A549 (cell line): ENCODE measurements around the gene COL4A5. TPM values are rescaled to one million over a fixed set of nuclear protein-coding genes. Genes with fewer than 3 reads are reported as not detected.
"Not testable (repeated sequence)": the region's sequence is repeated elsewhere in the genome, so short reads cannot be mapped to it uniquely, and the experiment has no call there.

Experiments used
- ATAC-seq, 2 experiments: fragments of 200-7000 bp in 1 of 2; fragments of >200 bp in 1 of 2; cut with Nextera tagmentation in 1 of 2; cut with Tn5 transposase in 1 of 2; 3 replicates each; pipeline versions ENCODE4 v1.8.0 to v1.9.1; 2018 to 2020; ENCODE audit warnings: mild to moderate bottlenecking in 1 of 2, moderate library complexity in 1 of 2
- CTCF ChIA-PET: fragments of 300-600 bp; sonication (Branson Sonifier 250); formaldehyde crosslinking; extraction: SDS; loops from one replicate; lab custom pipeline; 2021; ENCODE audit warnings: antibody characterized with exemption, inconsistent platforms; lab: Yijun Ruan, JAX
- POLR2A ChIA-PET: fragments of 350-600 bp; formaldehyde crosslinking; extraction: SDS; loops from one replicate; lab custom pipeline; 2021; ENCODE audit warnings: antibody characterized with exemption, inconsistent platforms; lab: Yijun Ruan, JAX
- DNase-seq, 2 experiments: peaks; one replicate each; pipeline versions ENCODE4 v3.0.0 to v3.0.0-alpha.2; 2011 to 2016; ENCODE audit warnings: low read depth in 1 of 2, low spot score in 1 of 2
- FAIRE-seq: peaks from 2 replicates; lab custom pipeline; 2011; peaks lifted over from hg19 to GRCh38; lab: Jason Lieb, UNC
- H3K27ac ChIP-seq, 2 experiments: fragments of >200 bp; sonication (Bioruptor Twin); formaldehyde crosslinking; 3 replicates each; pipeline ENCODE4 v1.5.1; 2016 to 2017
- H3K4me1 ChIP-seq: fragments of >200 bp; sonication (Bioruptor Twin); formaldehyde crosslinking; 3 replicates; pipeline ENCODE4 v1.6.1; 2016
- H3K4me2 ChIP-seq: fragments of >200 bp; sonication (Bioruptor Twin); formaldehyde crosslinking; 3 replicates; pipeline ENCODE4 v1.6.1; 2016
- H3K4me3 ChIP-seq: fragments of >200 bp; sonication (Bioruptor Twin); formaldehyde crosslinking; 3 replicates; pipeline ENCODE4 v1.5.1; 2016
- H3K9me3 ChIP-seq: fragments of >200 bp; sonication (Bioruptor Twin); formaldehyde crosslinking; 3 replicates; pipeline ENCODE4 v1.6.1; 2016
- BCL3 ChIP-seq: fragments of >200 bp; sonication (Bioruptor Twin); formaldehyde crosslinking; IDR thresholded peaks from 3 replicates; pipeline ENCODE4 v1.6.1; 2016
- BHLHE40 ChIP-seq: IDR thresholded peaks from 2 replicates; pipeline ENCODE4 v1.6.1; 2012; ENCODE audit warnings: low read depth, low read length, inconsistent platforms
- E2F6 ChIP-seq: IDR thresholded peaks from 2 replicates; pipeline ENCODE4 v1.6.1; 2012; ENCODE audit warnings: low read depth, borderline replicate concordance
- FOSL2 ChIP-seq, 2 experiments: fragments of 450-650 bp in 1 of 2; fragments of >200 bp in 1 of 2; sonication (Bioruptor Twin) in 1 of 2; formaldehyde crosslinking; IDR thresholded peaks; 2 replicates each; pipeline versions ENCODE4 v1.5.0 to v1.6.1; 2016 to 2020; ENCODE audit warnings: mild to moderate bottlenecking in 1 of 2, moderate library complexity in 1 of 2
- GATA3 ChIP-seq: IDR thresholded peaks from 2 replicates; pipeline ENCODE4 v1.6.1; 2012; ENCODE audit warnings: borderline replicate concordance
- HMGXB4 ChIP-seq: fragments of 250-450 bp; sonication (Bioruptor Pico); IDR thresholded peaks from 2 replicates; pipeline ENCODE4 v1.5.0; 2021; ENCODE audit warnings: mild to moderate bottlenecking, moderate library complexity, borderline replicate concordance
- HOXB13 ChIP-seq: fragments of 250-450 bp; sonication (Bioruptor Pico); IDR thresholded peaks from 2 replicates; pipeline ENCODE4 v1.5.0; 2020; ENCODE audit warnings: low read depth, mild to moderate bottlenecking, moderate library complexity
- JUN ChIP-seq, 2 experiments: fragments of >200 bp; sonication (Bioruptor Twin); formaldehyde crosslinking; IDR thresholded peaks; 2 replicates in 1 of 2; 3 replicates in 1 of 2; pipeline ENCODE4 v1.6.1; 2016 to 2017
- JUNB ChIP-seq: fragments of >200 bp; sonication (Bioruptor Twin); formaldehyde crosslinking; IDR thresholded peaks from 2 replicates; pipeline ENCODE4 v1.6.1; 2016
- MAFK ChIP-seq: fragments of 450-650 bp; IDR thresholded peaks from 2 replicates; pipeline ENCODE4 v1.6.1; 2014; ENCODE audit not compliant: partially characterized antibody
- MAX ChIP-seq: IDR thresholded peaks from 2 replicates; pipeline ENCODE4 v1.6.1; 2012
- NFE2L2 ChIP-seq: fragments of 150-350 bp; conservative IDR thresholded peaks from 2 replicates; pipeline ENCODE4 v1.6.1; 2014; ENCODE audit warnings: low read length
- PHF8 ChIP-seq: fragments of 200-600 bp; sonication (generic); IDR thresholded peaks from 2 replicates; pipeline ENCODE4 v1.6.1; 2016; ENCODE audit warnings: low read depth, mild to moderate bottlenecking, antibody characterized with exemption, moderate library complexity, borderline replicate concordance
- USF2 ChIP-seq: fragments of 450-650 bp; IDR thresholded peaks from 2 replicates; pipeline ENCODE4 v1.6.1; 2014; ENCODE audit warnings: antibody characterized with exemption
- ZSCAN20 ChIP-seq: fragments of 250-450 bp; sonication (Bioruptor Pico); IDR thresholded peaks from 2 replicates; pipeline ENCODE4 v1.8.0; 2022; ENCODE audit warnings: mild to moderate bottlenecking, moderate library complexity
- WGBS: methylation state at CpG from one replicate; pipeline ENCODE4 v1.1.6; 2017; ENCODE audit errors: missing lambda C conversion rate; 5-methylcytosine and 5-hydroxymethylcytosine counted together
- polyA plus RNA-seq, 4 experiments: library from polyadenylated mRNA; depleted of rRNA in 3 of 4; stranded (reverse); fragments of >200 nt; fragmentation: RNase III in 1 of 4; extraction: RNeasy Plus Mini Kit Qiagen cat#74134 plus additional on column Dnase treatment in 1 of 4; gene quantifications; 2 replicates in 3 of 4; 3 replicates in 1 of 4; pipeline ENCODE4 v1.2.3, GENCODE V29; 2011 to 2017

The COL4A5 gene
- polyA plus RNA-seq, 2 of the 4 experiments (the other 2 are of a cell fraction) = 17.5 to 48.6 TPM

GRCh38 chrX:108439426-108439942 lies at the start of gene COL4A5 (continued):
- TF ChIP-seq USF2 (no peak), E2F6 (peak; percentile 61; the same call in 1 of the 2 replicates), MAX (peak; percentile 66), BHLHE40 (no peak), HMGXB4 (CRISPR knock-in tag) (no peak), HOXB13 (CRISPR knock-in tag) (peak; percentile 54; the same call in 1 of the 2 replicates), JUN (IDR thresholded peaks at IDR 0.05) (peak in 1 of 2 experiments; percentile 62; a peak in 2 of 5 replicates), GATA3 (no peak)

- WGBS = 69% methylated on average over 2 of the region's 9 CpGs
- H3K4me3 ChIP-seq, DNase-seq, H3K9me3 ChIP-seq, POLR2A ChIA-PET, ATAC-seq, FAIRE-seq, H3K27ac ChIP-seq, H3K4me2 ChIP-seq: not testable (repeated sequence)
- CTCF ChIA-PET = interaction anchor here (0.6 kb wide), 1 partner anchor 33 kb away, joined by 3 read pairs; no protein-coding TSS in a partner anchor
- H3K4me1 ChIP-seq = peaks cover 13% of the 10 kb centered on the region
These were observed 48.5 kb upstream of the COL4A5 start for GRCh38 chrX:108390976-108391717.

GRCh38 chrX:108396188-108396891 lies 43.3 kb upstream of the COL4A5 start:
- ATAC-seq = peak; percentile 68 to 69; a peak in 4 of 6 replicates
- 11% methylated on average over 6 of the region's 6 CpGs for WGBS
- TF ChIP-seq NFE2L2 (peak; percentile 44; the same call in 1 of the 2 replicates), FOSL2 (IDR thresholded peaks at IDR 0.05) (0 out of 2 replicates have a peak, but pooled peaks have one; percentile 32), FOSL2 (CRISPR knock-in tag; IDR thresholded peaks at IDR 0.05) (peak; percentile 81), MAFK (peak; percentile 57), PHF8 (no peak), JUNB (peak; percentile 37; the same call in 1 of the 2 replicates), ZSCAN20 (no peak), BCL3 (no peak)
- peaks cover 62% of the 10 kb centered on the region for H3K4me1 ChIP-seq
- peak overlapping the region; percentile 84 to 90 for H3K27ac ChIP-seq
- H3K4me3 ChIP-seq = no peak overlapping the region
- H3K9me3 ChIP-seq = 0 out of 3 replicates have a peak, but pooled peaks cover 3% of the 10 kb centered on the region
- POLR2A ChIA-PET = no interaction called here
- DNase-seq = peak in 1 of 2 experiments; percentile 69
- peak; percentile 98 for FAIRE-seq
- CTCF ChIA-PET = no interaction called here
- peak overlapping the region; percentile 74 for H3K4me2 ChIP-seq
